PC-3 (cell line): ENCODE data around the gene CCDC77. TPM values are rescaled to one million over a fixed set of nuclear protein-coding genes. Genes with fewer than 3 reads are reported as not detected.
A peak's percentile ranks its signal among the peaks of the same experiment; 100 is the strongest.

Experiments used
- ATAC-seq: fragments of 200-7000 bp; cut with Tn5 transposase; 2 replicates; pipeline ENCODE4 v1.9.1; 2020; ENCODE audit warnings: mild to moderate bottlenecking, moderate library complexity
- BruUV-seq: library from RNA; stranded (reverse); fragments of 400-500 nt; replicated peaks from 2 replicates; lab custom pipeline; 2021; lab: Mats Ljungman, UMichigan
- CTCF ChIA-PET: fragments of 300-600 bp; sonication (Branson Sonifier 250); formaldehyde crosslinking; loops from one replicate; lab custom pipeline; 2022; ENCODE audit warnings: antibody characterized with exemption; lab: Charles Lee
- POLR2A ChIA-PET: fragments of 300-600 bp; sonication (Branson Sonifier 250); formaldehyde crosslinking; loops from one replicate; lab custom pipeline; 2022; ENCODE audit warnings: antibody characterized with exemption; ENCODE audit not compliant: unreplicated experiment; lab: Charles Lee
- DNase-seq: peaks from one replicate; pipeline ENCODE4 v3.0.0-alpha.2; 2015
- H2AFZ ChIP-seq: fragments of 300-600 bp; sonication (generic); 2 replicates; pipeline ENCODE4 v1.6.0; 2016; ENCODE audit warnings: antibody characterized with exemption, low read length
- H3F3A ChIP-seq: fragments of 300-600 bp; sonication (generic); one replicate; pipeline ENCODE4 v1.6.0; 2017; ENCODE audit warnings: antibody characterized with exemption, low read length, control low read depth, mild to moderate bottlenecking; ENCODE audit not compliant: unreplicated experiment
- H3K27ac ChIP-seq: fragments of 300-600 bp; sonication (generic); 2 replicates; pipeline ENCODE4 v1.5.1; 2016; ENCODE audit warnings: mild to moderate bottlenecking, low read length
- H3K27me3 ChIP-seq: fragments of 300-600 bp; sonication (generic); 2 replicates; pipeline ENCODE4 v1.6.1; 2016; ENCODE audit warnings: low read length, mixed read lengths
- H3K36me3 ChIP-seq: fragments of 300-600 bp; sonication (generic); 2 replicates; pipeline ENCODE4 v1.6.1; 2016; ENCODE audit warnings: low read depth, mixed run types, low read length, mixed read lengths
- H3K4me1 ChIP-seq: fragments of 300-600 bp; sonication (generic); 2 replicates; pipeline ENCODE4 v1.5.1; 2016; ENCODE audit warnings: low read length; ENCODE audit not compliant: insufficient read depth
- H3K4me2 ChIP-seq: fragments of 300-600 bp; sonication (generic); 2 replicates; pipeline ENCODE4 v1.6.0; 2016; ENCODE audit warnings: low read length
- H3K4me3 ChIP-seq: fragments of 300-600 bp; sonication (generic); 2 replicates; pipeline ENCODE4 v1.5.1; 2016; ENCODE audit warnings: mild to moderate bottlenecking, low read length, mixed read lengths
- H3K79me2 ChIP-seq: fragments of 300-600 bp; sonication (generic); 2 replicates; pipeline ENCODE4 v1.6.1; 2017; ENCODE audit warnings: low read length, mixed read lengths
- H3K9ac ChIP-seq: fragments of 300-600 bp; sonication (generic); 2 replicates; pipeline ENCODE4 v1.6.0; 2016; ENCODE audit warnings: mild to moderate bottlenecking, low read length
- H3K9me2 ChIP-seq: fragments of 300-600 bp; sonication (generic); replicated peaks from 2 replicates; pipeline ENCODE4 v1.6.1; 2016; ENCODE audit warnings: mixed run types, low read length, mixed read lengths
- H3K9me3 ChIP-seq: fragments of 300-600 bp; sonication (generic); 2 replicates; pipeline ENCODE4 v1.6.1; 2016; ENCODE audit warnings: low read length, mixed read lengths
- H4K20me1 ChIP-seq: fragments of 300-600 bp; sonication (generic); 2 replicates; pipeline ENCODE4 v1.6.1; 2016; ENCODE audit warnings: low read length, mixed read lengths
- CTCF ChIP-seq: fragments of 300-600 bp; sonication (generic); conservative IDR thresholded peaks from 2 replicates; pipeline ENCODE4 v1.5.1; 2017; ENCODE audit warnings: antibody characterized with exemption, low read depth, mild to moderate bottlenecking, low read length
- EZH2 ChIP-seq: fragments of 300-600 bp; sonication (generic); IDR thresholded peaks from one replicate; pipeline ENCODE4 v1.6.1; 2017; ENCODE audit warnings: antibody characterized with exemption, mild to moderate bottlenecking, low read length; ENCODE audit not compliant: unreplicated experiment
- EZH2phosphoT487 ChIP-seq: fragments of 300-600 bp; sonication (generic); IDR thresholded peaks from 2 replicates; pipeline ENCODE4 v1.6.1; 2018; ENCODE audit warnings: mild to moderate bottlenecking, antibody characterized with exemption, low read length, borderline replicate concordance
- intact Hi-C: fragments of 100-400 bp; cut with micrococcal nuclease; formaldehyde crosslinking; loops from 2 replicates; pipeline ENCODE4 v1.9.0; 2023
- total RNA-seq: library from RNA; depleted of rRNA; stranded (reverse); fragments of >200 nt; gene quantifications from 2 replicates; pipeline ENCODE4 v1.2.3, GENCODE V29; 2014

Gene CCDC77
- total RNA-seq, 1 experiment from 2014 or later = 10.5 TPM

DNA sequence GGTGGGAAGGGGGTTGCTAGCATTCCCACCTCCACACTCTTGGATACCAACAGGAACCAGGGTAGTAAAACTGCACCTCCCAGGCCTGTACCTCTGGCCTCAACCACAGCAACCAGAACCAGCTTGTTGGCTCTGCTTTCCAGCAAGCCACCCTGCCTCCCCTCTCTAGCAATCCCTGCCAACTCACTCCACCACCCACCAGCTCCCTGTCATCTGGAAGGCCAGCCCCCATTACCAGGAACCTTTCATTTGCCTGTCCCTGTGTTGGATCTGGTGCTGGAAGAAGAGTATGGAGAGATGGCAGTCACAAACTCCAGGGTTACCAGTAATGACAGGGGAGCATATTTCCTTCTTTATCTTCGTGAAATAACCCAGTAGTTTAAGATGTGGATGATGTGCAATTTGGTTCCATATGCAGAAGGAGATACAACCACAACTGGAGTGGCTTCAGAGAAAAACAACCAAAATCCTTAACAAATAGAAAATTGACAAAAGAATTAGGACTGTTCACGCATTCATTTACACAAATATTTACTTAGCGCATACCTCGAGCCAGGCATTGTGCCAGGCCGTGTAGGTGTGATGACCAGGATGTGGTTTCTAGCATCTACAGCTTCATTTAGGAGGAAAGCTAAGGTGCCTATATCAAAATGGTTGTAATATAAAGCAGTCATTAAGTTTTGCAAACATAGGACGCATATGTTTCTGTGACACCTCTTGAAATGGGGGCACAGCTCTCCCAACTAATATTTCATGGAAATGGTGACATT, 61.7 kb downstream of the CCDC77 start:
- Histone ChIP-seq H2AFZ (no peak overlapping the region), H3K4me3 (no peak overlapping the region), H3K9me2 (no peaks in the 10 kb centered on the region), H3K4me1 (peaks cover 16% of the 10 kb centered on the region), H3K9me3 (no peaks in the 10 kb centered on the region), H3K27ac (no peak overlapping the region), H3K4me2 (0 out of 2 replicates have a peak overlapping the region, but pooled peaks have one; percentile 34), H3K9ac (no peak overlapping the region), H3F3A (no peaks in the 10 kb centered on the region), H3K36me3 (no peaks in the 10 kb centered on the region), H3K79me2 (no peaks in the 10 kb centered on the region), H4K20me1 (no peaks in the 10 kb centered on the region), H3K27me3 (no peaks in the 10 kb centered on the region)
- ATAC-seq (no peak), DNase-seq (peak; percentile 66)
- ChIA-PET POLR2A (no interaction called here), CTCF (no interaction called here)
- no peak for TF ChIP-seq EZH2
- no peak for TF ChIP-seq EZH2phosphoT487
- no peak for TF ChIP-seq CTCF
- intact Hi-C loops = loop anchor here (5.0 kb wide), 1 partner anchor 74 kb away; no protein-coding TSS in a partner anchor
- no TSS peak for BruUV-seq

DNA sequence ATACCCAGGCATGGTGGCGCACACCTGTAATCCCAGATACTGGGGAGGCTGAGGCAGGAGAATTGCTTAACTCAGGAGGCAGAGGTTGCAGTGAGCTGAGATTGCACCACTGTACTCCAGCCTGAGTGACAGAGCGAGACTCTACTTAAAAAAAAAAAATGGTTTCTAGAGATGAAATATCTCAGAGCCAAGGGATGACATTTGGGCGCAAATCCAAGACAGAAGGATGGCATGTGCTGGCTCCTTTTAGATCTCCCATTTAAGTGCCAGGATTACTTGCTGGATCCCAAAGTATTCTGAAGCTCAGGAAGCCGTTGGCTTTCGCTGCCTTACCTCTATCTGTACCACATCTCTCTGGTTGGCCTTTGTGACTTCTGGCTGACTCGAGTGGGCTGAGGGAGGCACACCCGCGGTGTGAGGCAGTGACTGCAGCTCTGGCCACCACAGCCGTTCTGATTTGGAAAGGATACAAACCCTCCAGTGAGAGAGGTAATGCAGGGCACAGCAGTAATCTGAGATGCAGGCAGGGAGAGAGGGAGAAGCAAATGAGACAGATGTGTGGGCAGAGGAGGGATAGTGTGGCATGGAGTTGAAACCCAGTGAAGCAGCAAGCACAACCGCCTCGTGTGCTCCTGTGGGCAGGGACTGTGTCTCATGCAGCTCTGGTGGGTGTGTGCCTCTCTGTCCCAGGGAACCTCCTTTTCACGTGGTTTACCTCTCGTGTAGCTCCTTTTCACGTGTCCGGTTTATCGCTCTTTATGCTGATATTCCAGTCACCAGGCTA, 63.2 kb downstream of the CCDC77 start:
- BruUV-seq = no TSS peak
- CTCF ChIA-PET = no interaction called here
- no peak for TF ChIP-seq EZH2phosphoT487
- no peak for TF ChIP-seq EZH2
- no peak for TF ChIP-seq CTCF

GRCh38 chr12:466039-466438, 64.6 kb downstream of the CCDC77 start:
- TF ChIP-seq CTCF (no peak), EZH2phosphoT487 (no peak), EZH2 (no peak)
- Histone ChIP-seq H3K4me3 (no peak overlapping the region), H3K9ac (no peak overlapping the region), H3F3A (no peaks in the 10 kb centered on the region), H4K20me1 (no peaks in the 10 kb centered on the region), H3K4me2 (no peak overlapping the region), H3K4me1 (peaks cover 18% of the 10 kb centered on the region), H3K27me3 (no peaks in the 10 kb centered on the region), H3K9me2 (no peaks in the 10 kb centered on the region), H3K36me3 (no peaks in the 10 kb centered on the region), H3K9me3 (no peaks in the 10 kb centered on the region), H2AFZ (no peak overlapping the region), H3K27ac (no peak overlapping the region), H3K79me2 (no peaks in the 10 kb centered on the region)
- no TSS peak for BruUV-seq
- DNase-seq = no peak
- CTCF ChIA-PET = no interaction called here
- POLR2A ChIA-PET = no interaction called here
- no peak for ATAC-seq
- intact Hi-C loops = no loop called here

More for the DNA sequence above, 63.2 kb downstream of the CCDC77 start:
- no peak for ATAC-seq
- Histone ChIP-seq H3K36me3 (no peaks in the 10 kb centered on the region), H3K9ac (no peak overlapping the region), H3K79me2 (no peaks in the 10 kb centered on the region), H3K4me1 (peaks cover 18% of the 10 kb centered on the region), H3F3A (no peaks in the 10 kb centered on the region), H3K27me3 (no peaks in the 10 kb centered on the region), H3K9me2 (no peaks in the 10 kb centered on the region), H4K20me1 (no peaks in the 10 kb centered on the region), H3K27ac (no peak overlapping the region), H3K4me3 (no peak overlapping the region), H3K9me3 (no peaks in the 10 kb centered on the region), H3K4me2 (no peak overlapping the region), H2AFZ (no peak overlapping the region)
- POLR2A ChIA-PET = no interaction called here
- DNase-seq = no peak
- intact Hi-C loops = loop anchor here (5.0 kb wide), 1 partner anchor 73 kb away; no protein-coding TSS in a partner anchor
